NCI-H128 (cell line): ENCODE results near the gene SSBP3.

ENCODE experiments used
- DNase-seq: peaks from one replicate; lab custom pipeline; 2025; ENCODE audit not compliant: unreplicated experiment; lab: John Stamatoyannopoulos, UW

Gene SSBP3

GRCh38 chr1:54372978-54373377 lies 33.2 kb downstream of the SSBP3 start:
- no peak for DNase-seq

GRCh38 chr1:54371942-54372275 lies 34.3 kb downstream of the SSBP3 start:
- DNase-seq: no peak

- no peak for DNase-seq
Observed at GRCh38 chr1:54371038-54371941, 34.9 kb downstream of the SSBP3 start.

GRCh38 chr1:54370287-54370989 lies 35.8 kb downstream of the SSBP3 start:
- DNase-seq: no peak

GRCh38 chr1:54367613-54368012 lies 38.6 kb downstream of the SSBP3 start:
- DNase-seq: no peak

- DNase-seq: no peak
Observed at GRCh38 chr1:54365847-54366246, 40.3 kb downstream of the SSBP3 start.

GRCh38 chr1:54365398-54365797 lies 40.8 kb downstream of the SSBP3 start:
- no peak for DNase-seq

- no peak for DNase-seq
Observed at GRCh38 chr1:54364995-54365394, 41.2 kb downstream of the SSBP3 start.

- DNase-seq: no peak
Observed at GRCh38 chr1:54364582-54364981, 41.6 kb downstream of the SSBP3 start.

GRCh38 chr1:54363925-54364324 lies 42.3 kb downstream of the SSBP3 start:
- DNase-seq: no peak

GRCh38 chr1:54362881-54363340 lies 43.3 kb downstream of the SSBP3 start:
- no peak for DNase-seq

- DNase-seq: no peak
Observed at GRCh38 chr1:54361342-54361741, 44.9 kb downstream of the SSBP3 start.

- DNase-seq: no peak
Observed at GRCh38 chr1:54360165-54361005, 45.8 kb downstream of the SSBP3 start.

- DNase-seq: no peak
Observed at GRCh38 chr1:54359393-54360162, 46.6 kb downstream of the SSBP3 start.

- no peak for DNase-seq
Observed at GRCh38 chr1:54358503-54359168, 47.6 kb downstream of the SSBP3 start.

- no peak for DNase-seq
Observed at GRCh38 chr1:54357967-54358366, 48.2 kb downstream of the SSBP3 start.

GRCh38 chr1:54356680-54357147 lies 49.5 kb downstream of the SSBP3 start:
- DNase-seq: no peak

- DNase-seq: no peak
Observed at GRCh38 chr1:54355931-54356679, 50.1 kb downstream of the SSBP3 start.

GRCh38 chr1:54354899-54355298 lies 51.3 kb downstream of the SSBP3 start:
- no peak for DNase-seq
